ENCODE data around the gene SYNE2.

GRCh38 chr14:64245491-64245890, 392.7 kb downstream of the SYNE2 start:
- TF ChIP-seq CTCF (IDR thresholded peaks at IDR 0.05; ENCODE audit: poor library complexity, severe bottlenecking) (no peak), REST (IDR thresholded peaks at IDR 0.05; ENCODE audit: borderline replicate concordance) (no peak), POLR2AphosphoS5 (IDR thresholded peaks at IDR 0.05) (no peak)

Data from neural cell (in vitro differentiated cells).